ENCODE results near the gene SEPTIN10.

The SEPTIN10 gene

GRCh38 chr2:109497911-109498870 is 115.6 kb downstream of the SEPTIN10 start:
- no peak for DNase-seq (ENCODE audit: low read depth in 3 of 3)

GRCh38 chr2:109497463-109497862 is 116.3 kb downstream of the SEPTIN10 start:
- no peak for DNase-seq (ENCODE audit: low read depth in 3 of 3)

GRCh38 chr2:109494351-109494750 is 119.4 kb downstream of the SEPTIN10 start:
- DNase-seq (ENCODE audit: low read depth in 3 of 3) = no peak

GRCh38 chr2:109493176-109493935 is 120.4 kb downstream of the SEPTIN10 start:
- DNase-seq (ENCODE audit: low read depth in 3 of 3) = no peak

Measured in stimulated activated CD4-positive, alpha-beta T cell treated with anti-CD3 and anti-CD28 coated beads, TNF-alpha, amount 100 ng/mL, for 24 hours (primary cell).